ENCODE data around the gene SYNGR3.

- no peak for TF ChIP-seq CTCF (IDR thresholded peaks at IDR 0.05 in 4 of 5, conservative IDR thresholded peaks at IDR 0.05 in 1 of 5)
- TF ChIP-seq POLR2A (IDR thresholded peaks at IDR 0.05): no peak
Measured at GRCh38 chr16:2004795-2005517, 15.2 kb downstream of the SYNGR3 start.
